ENCODE results near the gene ZNF160.
"Not testable (repeated sequence)": the region's sequence is repeated elsewhere in the genome, so short reads cannot be mapped to it uniquely, and the experiment has no call there.

Gene ZNF160

DNA sequence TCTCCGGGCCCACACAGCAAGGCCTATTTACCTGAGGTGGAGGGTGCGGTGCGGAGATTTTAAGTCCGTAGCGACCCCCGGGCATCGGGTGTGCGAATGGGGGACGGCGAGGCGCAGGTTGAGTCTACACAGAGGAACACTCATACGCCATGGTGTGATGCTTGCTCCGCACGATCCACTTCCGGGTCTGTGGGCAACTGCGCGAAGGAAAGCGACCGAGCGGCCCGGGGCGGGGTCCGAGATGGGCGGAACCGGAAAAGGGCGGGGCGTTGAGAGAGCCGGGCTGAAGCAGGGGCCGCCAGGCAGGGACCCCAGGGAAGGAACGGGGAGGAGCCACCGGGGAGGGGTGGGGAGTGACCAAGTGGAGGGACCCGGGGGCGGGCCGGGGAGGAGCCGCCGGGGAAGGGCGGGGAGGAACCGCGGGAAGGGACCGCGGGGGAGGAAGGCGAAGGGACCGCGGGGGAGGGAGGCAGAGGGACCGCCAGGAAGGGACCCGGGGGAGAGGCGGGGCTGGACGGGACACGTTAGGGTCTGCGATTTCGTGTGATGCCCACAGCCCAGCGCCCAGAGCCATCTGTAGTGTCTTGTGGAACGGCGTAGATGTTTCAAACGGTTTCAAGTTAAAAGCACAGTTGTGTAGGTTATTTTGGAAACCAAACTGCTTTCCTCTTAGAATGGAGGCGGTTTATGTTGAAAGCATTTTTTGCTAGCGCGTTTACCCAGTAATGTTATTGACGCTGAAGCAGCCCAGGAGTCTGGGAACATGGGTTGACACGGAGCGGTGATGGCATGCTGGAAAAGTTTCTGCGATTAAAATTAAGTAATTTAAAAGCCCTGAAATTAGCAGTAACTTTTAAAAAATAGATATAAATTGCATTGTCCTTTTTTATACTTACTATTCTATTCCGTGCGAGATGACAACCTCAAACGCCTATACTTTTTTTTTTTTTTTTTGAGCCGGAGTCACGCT is at the start of gene ZNF160:
Gene ZNF160 (minus strand): TSS at position 189 of the 970 bp plus-strand sequence. CDS start 17,146 bp downstream, outside the sequence.
- peak; percentile 97 to 99 for DNase-seq (ENCODE audit: low read depth in 2 of 2)

DNA sequence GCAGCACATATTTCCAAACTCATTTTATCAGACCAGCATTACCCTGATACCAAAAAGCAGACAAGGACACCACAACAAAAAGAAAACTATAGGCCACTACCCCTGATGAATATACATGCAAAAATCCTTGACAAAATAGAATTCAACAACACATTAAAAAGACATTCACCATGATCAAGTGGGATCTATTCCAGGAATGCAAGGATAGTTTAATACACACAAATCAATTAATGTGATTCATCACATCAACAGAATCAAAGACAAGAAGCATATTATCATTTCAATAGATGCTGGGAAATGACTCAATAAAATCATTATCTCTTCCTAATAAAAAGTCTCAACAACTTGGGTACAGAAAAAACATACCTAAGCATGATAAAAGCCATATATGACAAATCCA is 44.4 kb upstream of the ZNF160 start:
- no peak for DNase-seq (ENCODE audit: low read depth in 2 of 2)

DNA sequence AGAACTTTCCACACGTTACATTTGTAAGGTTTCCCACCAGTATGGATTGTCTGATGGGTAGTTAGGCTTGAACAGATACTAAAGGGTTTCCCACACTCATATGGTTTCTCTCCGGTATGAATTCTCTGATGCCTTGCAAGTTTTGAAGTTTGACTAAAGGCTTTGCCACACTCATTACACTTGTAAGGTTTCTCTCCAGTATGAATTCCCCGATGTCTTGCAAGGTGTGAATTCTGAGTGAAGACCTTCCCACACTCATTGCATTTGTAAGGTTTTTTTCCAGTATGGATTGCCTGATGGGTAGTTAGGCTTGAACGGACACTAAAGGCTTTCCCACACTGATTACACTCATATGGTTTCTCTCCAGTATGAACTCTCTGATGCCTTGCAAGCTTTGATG is 37.1 kb upstream of the ZNF160 start:
- DNase-seq (ENCODE audit: low read depth in 2 of 2), result no peak

GRCh38 chr19:53136432-53136831 is 33.2 kb upstream of the ZNF160 start:
- no peak for DNase-seq (ENCODE audit: low read depth in 2 of 2)

GRCh38 chr19:53132141-53132991 is 29.1 kb upstream of the ZNF160 start, which contains the start of gene ZNF415:
Gene ZNF415, minus strand, starts transcription at chr19:53132910. Its CDS starts 10,234 bp downstream, at chr19:53122676.
- peak in 1 of 2 donors; percentile 2 for DNase-seq (ENCODE audit: low read depth in 2 of 2)

DNA sequence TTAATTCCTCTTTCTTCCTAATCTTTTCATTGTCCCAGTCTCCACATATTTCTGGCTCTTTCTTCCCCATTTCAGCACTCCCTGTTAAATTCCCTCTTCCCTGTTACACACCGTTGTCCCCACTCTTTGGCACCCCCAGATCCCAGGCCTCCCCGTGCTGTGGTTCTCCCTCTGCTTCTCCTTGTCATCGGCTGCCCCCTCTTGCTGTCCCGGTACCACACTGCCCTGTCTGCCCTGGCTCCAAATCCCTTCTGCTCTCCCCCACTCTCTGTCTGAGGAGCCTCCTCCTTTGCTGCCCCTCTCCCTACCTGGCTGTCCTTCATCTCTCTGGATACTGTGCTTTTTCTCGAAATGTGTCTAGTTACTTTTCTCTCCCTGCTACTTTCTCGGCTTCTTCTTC is 28.5 kb upstream of the ZNF160 start:
- DNase-seq (ENCODE audit: low read depth in 2 of 2), result no peak

- DNase-seq (ENCODE audit: low read depth in 2 of 2), result no peak
Measured at GRCh38 chr19:53131085-53131590, 27.9 kb upstream of the ZNF160 start.

- no peak for DNase-seq (ENCODE audit: low read depth in 2 of 2)
Measured at GRCh38 chr19:53130506-53130905, 27.3 kb upstream of the ZNF160 start.

DNA sequence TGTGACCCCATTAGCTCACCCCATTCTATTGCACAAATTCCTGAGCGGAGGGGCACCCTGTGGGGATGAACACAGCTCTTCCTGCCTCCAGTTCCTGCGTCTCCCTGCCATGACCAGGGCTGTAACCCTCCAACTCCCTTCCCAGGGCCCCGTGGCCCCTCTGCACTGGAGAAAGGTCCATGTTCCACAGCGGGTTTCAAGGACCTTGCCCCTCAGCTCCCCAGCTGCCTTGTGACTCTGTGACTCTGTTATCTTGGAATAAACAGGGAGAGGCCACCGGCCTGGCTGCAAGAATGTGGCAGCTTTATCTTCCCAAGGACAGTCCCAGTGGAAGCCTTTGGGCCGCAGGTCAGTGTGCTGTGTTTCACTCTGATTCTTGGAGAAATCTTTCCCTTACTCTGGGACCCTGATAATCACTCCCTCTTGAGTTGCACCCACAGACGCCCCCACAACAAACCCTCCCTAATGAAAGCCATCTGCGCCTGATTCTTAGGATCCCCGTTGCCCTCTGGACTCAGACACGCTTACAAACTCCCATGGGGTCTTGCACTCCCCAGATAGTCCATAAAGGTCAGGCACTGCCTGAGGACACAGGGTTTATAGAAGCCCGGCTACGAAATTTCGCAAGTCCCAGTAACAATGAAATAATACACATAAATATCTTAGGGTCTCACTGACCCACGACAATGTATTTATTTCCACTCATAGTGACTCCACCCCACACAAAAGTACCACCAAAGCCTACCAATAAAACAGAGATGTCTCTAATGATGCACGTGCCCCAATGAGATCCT is 23.7 kb upstream of the ZNF160 start:
- DNase-seq (ENCODE audit: low read depth in 2 of 2), result not testable (repeated sequence)

- DNase-seq (ENCODE audit: low read depth in 2 of 2), result no peak
Measured at GRCh38 chr19:53123400-53123799, 20.2 kb upstream of the ZNF160 start.

DNA sequence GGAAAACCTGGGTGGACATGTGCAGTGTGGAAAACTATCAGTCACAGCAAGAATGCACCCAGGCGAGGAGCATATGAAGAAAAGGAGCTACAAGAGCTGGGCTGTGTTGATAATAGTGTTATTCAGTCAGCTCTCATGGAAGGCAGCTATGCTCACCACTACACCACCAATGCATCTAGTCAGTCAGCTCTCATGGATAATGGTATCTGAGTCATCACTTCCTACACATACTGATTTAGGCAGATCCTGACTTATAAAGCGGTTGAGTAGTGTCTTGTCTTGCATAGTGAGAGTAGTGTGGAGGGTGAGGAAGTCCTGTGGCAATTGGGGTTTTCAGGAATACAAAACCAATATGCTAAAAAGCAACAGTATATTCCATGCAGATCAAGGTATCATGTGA is 9.1 kb upstream of the ZNF160 start:
- DNase-seq (ENCODE audit: low read depth in 2 of 2), result no peak

- no peak for DNase-seq (ENCODE audit: low read depth in 2 of 2)
Measured at GRCh38 chr19:53109527-53109926, 6.3 kb upstream of the ZNF160 start.

GRCh38 chr19:53102756-53103233 is 427 bp downstream of the ZNF160 start:
- no peak for DNase-seq (ENCODE audit: low read depth in 2 of 2)

DNA sequence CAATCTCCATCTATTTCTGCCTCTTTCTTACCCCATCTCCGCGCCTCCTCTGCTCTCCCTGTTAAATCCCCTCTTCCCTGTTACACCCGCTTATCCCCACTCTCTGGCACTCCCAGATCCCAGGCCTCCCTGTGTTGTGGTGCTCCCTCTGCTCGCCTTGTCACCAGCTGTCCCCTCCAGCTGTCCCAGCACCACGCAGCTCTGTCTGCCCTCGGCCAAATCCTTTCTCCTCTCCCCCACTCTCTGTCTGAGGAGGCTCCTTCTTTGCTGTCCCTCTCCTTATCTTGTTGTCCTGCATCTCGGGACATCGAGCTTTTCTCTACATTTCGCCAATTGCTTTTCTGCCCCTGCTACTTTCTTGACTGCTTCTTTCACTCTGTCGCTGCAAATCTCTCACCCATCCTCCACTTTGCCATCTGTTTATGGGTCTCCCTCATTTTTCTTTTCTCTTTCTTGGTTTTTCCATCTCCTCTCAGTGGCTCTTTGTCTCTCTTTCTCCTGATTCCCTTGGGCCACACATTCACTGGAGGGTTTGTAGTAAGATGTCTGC is 941 bp downstream of the ZNF160 start:
- DNase-seq (ENCODE audit: low read depth in 2 of 2), result no peak

DNA sequence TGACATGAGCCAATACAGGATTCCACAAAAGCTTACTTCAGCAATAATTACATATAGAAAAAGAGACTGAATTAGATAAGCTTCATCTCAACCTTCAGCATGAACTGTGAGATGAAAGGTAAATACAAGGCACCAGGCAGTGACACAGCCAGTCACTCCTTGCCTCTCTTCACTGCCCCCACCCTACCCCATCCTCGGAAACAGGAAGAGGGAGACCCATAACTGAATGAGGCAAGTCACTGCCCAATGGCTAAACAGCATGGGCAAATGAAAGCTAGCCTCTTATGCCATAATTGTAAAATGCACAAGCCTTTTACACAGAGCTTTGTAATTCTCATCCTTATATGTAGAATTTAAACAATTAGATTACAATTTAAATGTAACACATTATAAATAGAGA is 1.7 kb downstream of the ZNF160 start:
- DNase-seq (ENCODE audit: low read depth in 2 of 2), result no peak

GRCh38 chr19:53098570-53098969 is 4.7 kb downstream of the ZNF160 start:
- not testable (repeated sequence) for DNase-seq (ENCODE audit: low read depth in 2 of 2)

DNA sequence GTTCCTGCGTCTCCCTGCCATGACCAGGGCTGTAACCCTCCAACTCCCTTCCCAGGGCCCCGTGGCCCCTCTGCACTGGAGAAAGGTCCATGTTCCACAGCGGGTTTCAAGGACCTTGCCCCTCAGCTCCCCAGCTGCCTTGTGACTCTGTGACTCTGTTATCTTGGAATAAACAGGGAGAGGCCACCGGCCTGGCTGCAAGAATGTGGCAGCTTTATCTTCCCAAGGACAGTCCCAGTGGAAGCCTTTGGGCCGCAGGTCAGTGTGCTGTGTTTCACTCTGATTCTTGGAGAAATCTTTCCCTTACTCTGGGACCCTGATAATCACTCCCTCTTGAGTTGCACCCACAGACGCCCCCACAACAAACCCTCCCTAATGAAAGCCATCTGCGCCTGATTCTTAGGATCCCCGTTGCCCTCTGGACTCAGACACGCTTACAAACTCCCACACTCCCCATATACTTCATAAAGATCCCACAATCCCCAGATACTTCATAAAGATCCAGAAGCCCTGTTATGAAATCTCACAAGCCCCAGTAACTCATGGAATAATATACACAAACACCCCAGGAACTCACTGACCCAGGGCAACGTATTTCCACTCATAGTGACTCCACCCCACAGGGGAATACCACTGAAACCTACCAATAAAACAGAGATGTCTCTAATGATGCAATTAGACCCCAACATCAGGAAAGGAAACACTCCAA is 6.1 kb downstream of the ZNF160 start:
- not testable (repeated sequence) for DNase-seq (ENCODE audit: low read depth in 2 of 2)

- DNase-seq (ENCODE audit: low read depth in 2 of 2), result not testable (repeated sequence)
Measured at GRCh38 chr19:53096579-53096978, 6.6 kb downstream of the ZNF160 start.

DNA sequence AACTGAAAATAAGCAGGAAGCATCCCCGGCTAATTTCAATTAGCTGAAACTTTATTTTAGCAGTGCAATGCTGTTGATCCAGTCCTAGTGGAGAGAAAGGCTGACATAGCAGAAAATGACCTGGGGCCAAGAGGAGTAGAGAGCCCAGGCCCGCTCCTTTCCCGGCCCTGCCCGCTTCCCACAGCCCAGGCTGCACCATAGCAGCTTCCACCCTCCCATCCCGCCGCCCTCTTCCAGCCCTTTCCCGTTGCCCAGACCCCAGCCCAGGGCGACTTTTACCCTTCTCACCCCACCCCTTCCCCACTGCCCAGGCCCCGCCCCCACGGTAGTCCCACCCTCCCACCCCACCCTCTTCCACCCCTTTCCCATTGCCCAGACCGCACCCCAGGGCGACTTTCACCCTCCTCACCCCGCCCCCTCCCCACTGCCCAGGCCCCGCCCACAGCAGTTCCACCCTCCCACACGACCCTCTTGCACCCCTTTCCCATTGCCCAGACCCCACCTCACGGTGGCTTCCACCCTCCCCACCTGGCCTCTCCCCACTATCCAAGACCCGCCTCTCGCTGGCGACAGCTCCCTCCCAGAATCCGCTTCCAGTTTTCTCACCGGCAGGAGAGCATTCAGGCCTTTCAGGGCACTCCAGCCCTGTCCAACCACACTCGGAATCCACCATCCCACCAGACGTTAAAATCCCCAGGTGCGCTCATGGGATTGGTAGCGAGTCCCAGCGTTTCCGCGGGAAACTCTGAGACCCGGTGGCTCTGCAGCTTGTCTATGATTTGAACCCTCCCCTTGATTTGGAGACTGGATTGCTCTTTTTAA is 8.3 kb downstream of the ZNF160 start:
- DNase-seq (ENCODE audit: low read depth in 2 of 2), result no peak

Measured in stimulated activated CD4-positive, alpha-beta T cell treated with anti-CD3 and anti-CD28 coated beads, Interleukin-1b, Interleukin-23, amount 100 ng/mL, for 1 hour (primary cell).